Esophagus muscularis mucosa (tissue), 4 donors: ENCODE measurements around the gene TMPRSS15. TPM values are rescaled to one million over a fixed set of nuclear protein-coding genes. Genes with fewer than 3 reads are reported as not detected.

ENCODE experiments used
- DNase-seq: peaks from one replicate; pipeline ENCODE4 v3.0.0-alpha.2; 2017; ENCODE audit errors: extremely low spot score
- H3K27ac ChIP-seq, 4 donors: fragments of 200-600 bp; sonication (generic); replicated peaks in 1 of 4; 1 replicate in 3 of 4; 2 replicates in 1 of 4; pipeline ENCODE4 v1.5.1; 2016 to 2019; ENCODE audit warnings: mild to moderate bottlenecking in 1 of 4
- H3K27me3 ChIP-seq, 4 donors: fragments of 200-600 bp; sonication (generic); one replicate each; pipeline versions ENCODE4 v1.5.1 to v1.6.0; 2016 to 2019
- H3K36me3 ChIP-seq, 4 donors: fragments of 200-600 bp; sonication (generic); one replicate each; pipeline ENCODE4 v1.5.1; 2016 to 2019
- H3K4me1 ChIP-seq, 4 donors: fragments of 200-600 bp; sonication (generic); one replicate each; pipeline ENCODE4 v1.5.1; 2016 to 2019
- H3K4me3 ChIP-seq, 4 donors: fragments of 200-600 bp; sonication (generic); 1 replicate in 2 of 4; 2 replicates in 2 of 4; pipeline ENCODE4 v1.5.1; 2016 to 2019; ENCODE audit warnings: mild to moderate bottlenecking in 4 of 4, moderate library complexity in 1 of 4
- H3K9me3 ChIP-seq, 4 donors: fragments of 200-600 bp; sonication (generic); 1 replicate in 3 of 4; 2 replicates in 1 of 4; pipeline ENCODE4 v1.5.1; 2016 to 2019
- CTCF ChIP-seq, 3 experiments: fragments of 200-600 bp in 2 of 3; fragments of 450-650 bp in 1 of 3; sonication (generic) in 2 of 3; IDR thresholded peaks; one replicate each; pipeline ENCODE4 v1.5.1; 2017 to 2019; ENCODE audit warnings: antibody characterized with exemption in 3 of 3, mild to moderate bottlenecking in 2 of 3, moderate library complexity in 1 of 3
- EP300 ChIP-seq: sonication (generic); formaldehyde crosslinking; IDR thresholded peaks from one replicate; pipeline ENCODE4 v1.6.1; 2017; ENCODE audit warnings: antibody characterized with exemption
- POLR2A ChIP-seq: fragments of 450-650 bp; IDR thresholded peaks from one replicate; pipeline ENCODE4 v1.6.1; 2017; ENCODE audit warnings: antibody characterized with exemption, moderate library complexity, mild to moderate bottlenecking, low read depth
- POLR2AphosphoS5 ChIP-seq, 2 donors: sonication (generic); formaldehyde crosslinking; IDR thresholded peaks; one replicate each; pipeline ENCODE4 v1.6.1; 2017; ENCODE audit warnings: antibody characterized with exemption in 2 of 2
- WGBS: methylation state at CpG from one replicate; pipeline ENCODE4 v1.1.5; 2018; 5-methylcytosine and 5-hydroxymethylcytosine counted together
- intact Hi-C: fragments of 100-400 bp; cut with DNase I; formaldehyde crosslinking; loops from one replicate; pipeline ENCODE4 v1.15.1; 2023
- total RNA-seq, 4 donors: library from RNA; depleted of rRNA; stranded (reverse); fragments of >200 nt; gene quantifications; one replicate each; pipeline versions ENCODE4 v1.1.0 to v1.2.1, GENCODE V29; 2016

TMPRSS15 gene
- total RNA-seq, 4 donors from 2014 or later, result not detected

GRCh38 chr21:18334066-18334465 lies 69.5 kb downstream of the TMPRSS15 start:
- DNase-seq, result no peak
- Histone ChIP-seq H3K9me3 (no peaks in the 10 kb centered on the region), H3K27me3 (no peaks in the 10 kb centered on the region), H3K27ac (no peak overlapping the region), H3K36me3 (no peaks in the 10 kb centered on the region), H3K4me3 (no peak overlapping the region), H3K4me1 (no peaks in the 10 kb centered on the region)
- intact Hi-C loops, result no loop called here
- WGBS, result 92% methylated on average over 1 of the region's 1 CpG
- TF ChIP-seq POLR2A (no peak), EP300 (no peak), POLR2AphosphoS5 (IDR thresholded peaks at IDR 0.05) (no peak), CTCF (IDR thresholded peaks at IDR 0.05) (no peak)

GRCh38 chr21:18318156-18318555 lies 85.4 kb downstream of the TMPRSS15 start:
- no peak for TF ChIP-seq POLR2A
- no peak for TF ChIP-seq POLR2AphosphoS5 (IDR thresholded peaks at IDR 0.05)
- no peak for TF ChIP-seq EP300
- TF ChIP-seq CTCF (IDR thresholded peaks at IDR 0.05), result no peak
- intact Hi-C loops, result no loop called here

GRCh38 chr21:18298228-18298627 lies 105.4 kb downstream of the TMPRSS15 start:
- H3K27me3 ChIP-seq, result no peaks in the 10 kb centered on the region
- H3K4me1 ChIP-seq, result no peaks in the 10 kb centered on the region
- TF ChIP-seq EP300 (no peak), CTCF (IDR thresholded peaks at IDR 0.05) (no peak), POLR2AphosphoS5 (IDR thresholded peaks at IDR 0.05) (no peak), POLR2A (no peak)
- DNase-seq, result no peak
- intact Hi-C loops, result no loop called here
- no peaks in the 10 kb centered on the region for H3K36me3 ChIP-seq
- H3K9me3 ChIP-seq, result no peaks in the 10 kb centered on the region
- no peak overlapping the region for H3K4me3 ChIP-seq
- no peak overlapping the region for H3K27ac ChIP-seq
- 70% methylated on average over 1 of the region's 1 CpG for WGBS

More at GRCh38 chr21:18318156-18318555, 85.4 kb downstream of the TMPRSS15 start:
- Histone ChIP-seq H3K27ac (no peak overlapping the region), H3K9me3 (no peaks in the 10 kb centered on the region), H3K4me1 (no peaks in the 10 kb centered on the region), H3K4me3 (no peak overlapping the region), H3K27me3 (no peaks in the 10 kb centered on the region), H3K36me3 (no peaks in the 10 kb centered on the region)
- no peak for DNase-seq
- WGBS, result 58% methylated on average over 3 of the region's 3 CpGs

GRCh38 chr21:18294100-18294499 lies 109.5 kb downstream of the TMPRSS15 start:
- Histone ChIP-seq H3K4me3 (no peak overlapping the region), H3K27me3 (no peaks in the 10 kb centered on the region), H3K9me3 (no peaks in the 10 kb centered on the region), H3K27ac (no peak overlapping the region), H3K4me1 (peaks cover 0 to 9% (median 9%) of the 10 kb centered on the region in 4 donors), H3K36me3 (no peaks in the 10 kb centered on the region)
- WGBS, result 83% methylated on average over 9 of the region's 9 CpGs
- TF ChIP-seq POLR2A (no peak), CTCF (IDR thresholded peaks at IDR 0.05) (no peak), EP300 (no peak), POLR2AphosphoS5 (IDR thresholded peaks at IDR 0.05) (no peak)
- intact Hi-C loops, result no loop called here
- DNase-seq, result no peak

GRCh38 chr21:18289876-18290275 lies 113.7 kb downstream of the TMPRSS15 start:
- H3K9me3 ChIP-seq, result no peaks in the 10 kb centered on the region
- DNase-seq, result no peak
- TF ChIP-seq EP300 (no peak), POLR2AphosphoS5 (IDR thresholded peaks at IDR 0.05) (no peak), CTCF (IDR thresholded peaks at IDR 0.05) (no peak), POLR2A (no peak)
- intact Hi-C loops, result no loop called here
- H3K36me3 ChIP-seq, result no peaks in the 10 kb centered on the region
- no peak overlapping the region for H3K27ac ChIP-seq
- H3K4me3 ChIP-seq, result no peak overlapping the region
- WGBS, result 74% methylated on average over 2 of the region's 2 CpGs
- H3K4me1 ChIP-seq, result peaks cover 0 to 9% (median 9%) of the 10 kb centered on the region in 4 donors
- no peaks in the 10 kb centered on the region for H3K27me3 ChIP-seq
